Mammary epithelial cell (primary cell): ENCODE results near the gene SCO2.

Experiments used
- EZH2 ChIP-seq: IDR thresholded peaks from 2 replicates; pipeline ENCODE4 v1.6.1; 2012; ENCODE audit warnings: low read length, inconsistent platforms, borderline replicate concordance
- TF ChIP-seq, protein P1 (sequence below), 2 donors: IDR thresholded peaks in 1 of 2; conservative IDR thresholded peaks in 1 of 2; 2 replicates each; pipeline ENCODE4 v1.5.1; 2011 to 2012; ENCODE audit warnings: inconsistent platforms in 2 of 2, low read length in 2 of 2, mild to moderate bottlenecking in 2 of 2, control low read depth in 1 of 2, low read depth in 1 of 2; ENCODE audit not compliant: insufficient read depth in 1 of 2; ENCODE audit errors: extremely low read depth in 1 of 2

- TF ChIP-seq, protein P1, sequence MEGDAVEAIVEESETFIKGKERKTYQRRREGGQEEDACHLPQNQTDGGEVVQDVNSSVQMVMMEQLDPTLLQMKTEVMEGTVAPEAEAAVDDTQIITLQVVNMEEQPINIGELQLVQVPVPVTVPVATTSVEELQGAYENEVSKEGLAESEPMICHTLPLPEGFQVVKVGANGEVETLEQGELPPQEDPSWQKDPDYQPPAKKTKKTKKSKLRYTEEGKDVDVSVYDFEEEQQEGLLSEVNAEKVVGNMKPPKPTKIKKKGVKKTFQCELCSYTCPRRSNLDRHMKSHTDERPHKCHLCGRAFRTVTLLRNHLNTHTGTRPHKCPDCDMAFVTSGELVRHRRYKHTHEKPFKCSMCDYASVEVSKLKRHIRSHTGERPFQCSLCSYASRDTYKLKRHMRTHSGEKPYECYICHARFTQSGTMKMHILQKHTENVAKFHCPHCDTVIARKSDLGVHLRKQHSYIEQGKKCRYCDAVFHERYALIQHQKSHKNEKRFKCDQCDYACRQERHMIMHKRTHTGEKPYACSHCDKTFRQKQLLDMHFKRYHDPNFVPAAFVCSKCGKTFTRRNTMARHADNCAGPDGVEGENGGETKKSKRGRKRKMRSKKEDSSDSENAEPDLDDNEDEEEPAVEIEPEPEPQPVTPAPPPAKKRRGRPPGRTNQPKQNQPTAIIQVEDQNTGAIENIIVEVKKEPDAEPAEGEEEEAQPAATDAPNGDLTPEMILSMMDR (conservative IDR thresholded peaks at IDR 0.05 in 1 of 2, IDR thresholded peaks at IDR 0.05 in 1 of 2; ENCODE audit: extremely low read depth in 1 of 2, insufficient read depth in 1 of 2, low read depth in 1 of 2, low read length in 2 of 2): no peak
- TF ChIP-seq EZH2: no peak
Measured at GRCh38 chr22:50524676-50525103, 708 bp downstream of the SCO2 start.
